Mammary epithelial cell (primary cell): Measurements from ENCODE around the gene FLACC1.

Source experiments
- CTCF ChIP-seq, 2 donors: IDR thresholded peaks in 1 of 2; conservative IDR thresholded peaks in 1 of 2; 2 replicates each; pipeline ENCODE4 v1.5.1; 2011 to 2012; ENCODE audit warnings: inconsistent platforms in 2 of 2, low read length in 2 of 2, mild to moderate bottlenecking in 2 of 2, control low read depth in 1 of 2, low read depth in 1 of 2; ENCODE audit not compliant: insufficient read depth in 1 of 2; ENCODE audit errors: extremely low read depth in 1 of 2
- EZH2 ChIP-seq: IDR thresholded peaks from 2 replicates; pipeline ENCODE4 v1.6.1; 2012; ENCODE audit warnings: low read length, inconsistent platforms, borderline replicate concordance

- TF ChIP-seq CTCF (conservative IDR thresholded peaks at IDR 0.05 in 1 of 2, IDR thresholded peaks at IDR 0.05 in 1 of 2; ENCODE audit: extremely low read depth in 1 of 2, insufficient read depth in 1 of 2, low read depth in 1 of 2, low read length in 2 of 2) (no peak), EZH2 (no peak)
These were observed 78.1 kb downstream of the FLACC1 start for GRCh38 chr2:201279079-201279478.
